Stimulated activated naive B cell treated with anti-CD40 and anti-IgM and Interleukin-4, amounts not matched to agents 10 μg/mL and 1 μg/mL and 100 μg/mL, for 72 hours (primary cell): ENCODE measurements around the gene PRSS53.
A peak's percentile ranks its signal among the peaks of the same experiment; 100 is the strongest.
"Not testable (repeated sequence)": the region's sequence is repeated elsewhere in the genome, so short reads cannot be mapped to it uniquely, and the experiment has no call there.

Experiments used
- ATAC-seq, 2 donors: fragments of 150-1000 bp; cut with Tn5 transposase; replicated peaks; 2 replicates each; pipeline ENCODE4 v1.10.0; 2021; ENCODE audit warnings: moderate library complexity in 1 of 2
- DNase-seq: peaks from one replicate; pipeline ENCODE4 v3.0.0; 2021
- H3K27ac Mint-ChIP-seq: one replicate; pipeline ENCODE4 v1.8.0; 2022; ENCODE audit warnings: mild to moderate bottlenecking, mixed read lengths
- H3K27me3 Mint-ChIP-seq, 2 donors: one replicate each; pipeline ENCODE4 v1.8.0; 2022; ENCODE audit warnings: mixed read lengths in 2 of 2
- H3K36me3 Mint-ChIP-seq, 2 donors: one replicate each; pipeline ENCODE4 v1.8.0; 2022; ENCODE audit warnings: mixed read lengths in 2 of 2, mild to moderate bottlenecking in 1 of 2
- H3K4me1 Mint-ChIP-seq, 2 donors: one replicate each; pipeline ENCODE4 v1.8.0; 2022; ENCODE audit warnings: mixed read lengths in 2 of 2, mild to moderate bottlenecking in 1 of 2
- H3K4me3 Mint-ChIP-seq, 2 donors: one replicate each; pipeline ENCODE4 v1.8.0; 2022; ENCODE audit warnings: mild to moderate bottlenecking in 2 of 2, mixed read lengths in 2 of 2, moderate library complexity in 1 of 2
- H3K9me3 Mint-ChIP-seq, 2 donors: one replicate each; pipeline ENCODE4 v1.8.0; 2022; ENCODE audit warnings: mixed read lengths in 2 of 2, mild to moderate bottlenecking in 1 of 2

The PRSS53 gene

DNA sequence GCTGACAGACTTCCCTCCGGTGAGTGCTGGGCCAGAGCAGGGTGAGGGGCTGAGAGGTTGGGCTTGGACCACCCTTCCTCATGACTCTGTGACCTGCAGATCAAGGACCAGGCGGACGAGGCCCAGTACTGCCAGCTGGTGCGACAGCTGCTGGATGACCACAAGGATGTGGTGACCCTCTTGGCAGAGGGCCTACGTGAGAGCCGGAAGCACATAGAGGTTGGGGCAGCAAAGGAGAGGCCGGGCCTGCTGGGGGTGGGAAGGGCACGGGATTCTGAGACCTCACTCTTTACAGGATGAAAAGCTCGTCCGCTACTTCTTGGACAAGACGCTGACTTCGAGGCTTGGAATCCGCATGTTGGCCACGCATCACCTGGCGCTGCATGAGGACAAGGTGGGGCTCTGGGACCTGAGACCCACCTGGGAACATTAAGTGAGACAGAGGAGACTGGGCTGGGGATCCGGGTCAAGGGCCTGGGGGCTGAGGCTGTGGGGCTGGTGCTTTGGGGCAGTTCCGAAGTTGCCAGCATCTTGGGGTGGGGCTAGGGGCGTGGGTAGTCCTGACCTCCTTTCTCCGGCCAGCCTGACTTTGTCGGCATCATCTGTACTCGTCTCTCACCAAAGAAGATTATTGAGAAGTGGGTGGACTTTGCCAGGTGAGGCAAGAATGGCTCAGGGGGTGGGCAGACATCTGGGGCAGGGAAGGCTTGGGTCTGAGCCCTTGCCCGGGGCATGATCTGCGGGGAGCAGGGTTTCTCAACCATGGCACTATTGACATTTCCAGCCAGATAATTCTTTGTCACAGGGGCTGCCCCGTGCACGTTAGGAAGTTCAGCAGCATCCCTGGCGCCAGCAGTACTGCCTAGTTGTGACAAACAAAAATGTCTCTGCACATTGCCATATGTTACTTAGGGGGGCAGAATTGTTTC lies 21.6 kb upstream of the PRSS53 start:
- peak overlapping the region; percentile 85 for H3K27ac Mint-ChIP-seq

DNA sequence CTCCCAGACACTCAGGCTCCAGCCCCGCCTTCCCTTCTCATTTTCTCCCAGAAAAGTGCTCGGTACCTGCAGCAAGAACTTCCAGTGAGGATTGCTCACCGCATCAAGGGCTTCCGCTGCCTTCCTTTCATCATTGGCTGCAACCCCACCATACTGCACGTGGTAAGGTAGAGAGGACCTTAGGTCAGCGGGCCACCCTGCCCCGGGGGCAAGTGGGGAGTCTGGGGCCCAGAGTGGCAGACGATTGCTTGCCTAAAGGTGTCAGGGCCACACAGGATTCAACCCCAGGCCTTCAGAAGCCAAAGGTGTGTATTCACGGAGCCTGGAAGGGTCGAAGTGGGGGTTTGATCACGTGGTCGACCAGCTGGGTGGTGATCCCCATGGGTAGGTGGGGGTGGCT lies 20.9 kb upstream of the PRSS53 start:
- no peak for DNase-seq
- Mint-ChIP-seq H3K4me1 (peaks cover 36 to 70% of the 10 kb centered on the region in 2 donors), H3K36me3 (peaks cover 18 to 39% of the 10 kb centered on the region in 2 donors), H3K27ac (peak overlapping the region; percentile 57), H3K27me3 (peaks cover 0 to 4% of the 10 kb centered on the region in 2 donors), H3K4me3 (peak overlapping the region; percentile 83 to 89), H3K9me3 (no peaks in the 10 kb centered on the region)
- ATAC-seq, result no peak

More for the DNA sequence above, 21.6 kb upstream of the PRSS53 start:
- DNase-seq (no peak), ATAC-seq (peak; percentile 30 to 35)
- Mint-ChIP-seq H3K36me3 (peaks cover 20 to 42% of the 10 kb centered on the region in 2 donors), H3K4me1 (peaks cover 38 to 74% of the 10 kb centered on the region in 2 donors), H3K27me3 (peaks cover 0 to 4% of the 10 kb centered on the region in 2 donors), H3K4me3 (peak overlapping the region; percentile 83 to 89), H3K9me3 (no peaks in the 10 kb centered on the region)

DNA sequence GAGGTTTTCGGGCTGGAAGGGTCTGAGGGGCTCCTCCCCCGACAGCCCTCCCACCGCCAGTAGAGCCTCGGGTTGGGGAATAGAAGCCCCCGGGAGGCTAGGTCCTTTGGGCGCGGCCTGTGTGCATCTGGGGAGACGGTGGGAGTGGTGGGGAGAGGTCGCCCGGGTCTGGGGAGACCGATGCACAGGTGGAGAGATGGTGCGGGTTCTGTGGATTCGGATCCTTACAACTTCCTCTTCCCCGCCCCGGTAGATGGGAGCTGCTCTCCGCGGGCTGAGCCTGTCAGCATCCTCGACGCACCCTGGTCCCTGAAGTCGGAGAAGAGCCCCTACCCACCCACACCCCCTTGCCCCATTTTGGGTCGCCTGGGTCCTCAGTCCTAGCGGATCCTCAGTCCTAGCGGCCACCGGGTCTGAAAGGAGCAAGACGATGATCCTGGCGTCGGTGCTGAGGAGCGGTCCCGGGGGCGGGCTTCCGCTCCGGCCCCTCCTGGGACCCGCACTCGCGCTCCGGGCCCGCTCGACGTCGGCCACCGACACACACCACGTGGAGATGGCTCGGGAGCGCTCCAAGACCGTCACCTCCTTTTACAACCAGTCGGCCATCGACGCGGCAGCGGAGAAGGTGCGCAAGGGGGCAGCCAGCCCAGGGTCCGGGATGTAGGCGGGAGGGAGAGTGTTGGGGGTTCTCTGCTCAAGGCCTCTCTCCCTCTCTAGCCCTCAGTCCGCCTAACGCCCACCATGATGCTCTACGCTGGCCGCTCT lies 20.2 kb upstream of the PRSS53 start:
- H3K4me3 Mint-ChIP-seq, result peak overlapping the region; percentile 85 to 89
- H3K27me3 Mint-ChIP-seq, result peaks cover 0 to 4% of the 10 kb centered on the region in 2 donors
- H3K4me1 Mint-ChIP-seq, result peaks cover 36 to 64% of the 10 kb centered on the region in 2 donors
- no peaks in the 10 kb centered on the region for H3K9me3 Mint-ChIP-seq
- H3K27ac Mint-ChIP-seq, result peak overlapping the region; percentile 77
- ATAC-seq (no peak), DNase-seq (no peak)
- peaks cover 18 to 38% of the 10 kb centered on the region in 2 donors for H3K36me3 Mint-ChIP-seq

DNA sequence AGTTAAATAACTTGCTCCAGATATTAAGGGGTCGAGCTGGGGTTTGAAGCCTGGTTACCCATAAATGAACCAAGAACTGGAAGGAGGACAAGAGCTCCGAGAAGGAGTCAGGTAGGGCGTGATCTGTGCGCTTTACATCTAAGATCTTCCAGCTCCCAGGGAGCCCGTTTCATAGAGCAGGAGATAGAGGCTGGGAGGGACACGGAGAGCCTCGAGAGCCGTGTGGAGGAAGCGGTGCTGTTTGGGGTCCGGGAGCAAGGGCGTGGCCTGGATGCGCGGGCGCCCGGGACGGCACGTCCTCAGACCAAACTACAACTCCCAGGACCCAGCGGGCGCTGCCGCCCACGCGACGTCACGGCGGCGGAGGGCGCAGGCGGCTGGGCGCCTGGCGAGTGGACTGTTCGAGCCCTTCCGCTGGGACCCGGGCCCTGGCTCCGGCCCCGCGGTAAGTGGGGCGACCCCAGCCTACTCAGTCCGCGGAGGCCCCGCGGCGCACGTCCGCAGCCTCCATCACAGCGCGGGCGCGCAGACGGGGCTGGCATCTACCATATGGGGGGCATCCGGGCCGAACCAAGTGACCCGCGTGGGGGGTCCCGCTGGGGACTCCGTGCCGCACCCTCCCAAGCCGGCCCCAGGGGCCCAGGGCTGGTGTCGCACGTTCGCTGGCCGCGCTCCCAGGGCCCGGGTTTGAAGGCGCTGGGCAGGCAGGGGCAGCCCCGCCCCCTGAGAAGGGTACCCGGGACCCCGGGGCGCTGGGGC lies 19.5 kb upstream of the PRSS53 start, which contains the start of gene BCKDK:
TSS of gene BCKDK (plus strand) at position 352 of the 759 bp plus-strand sequence. CDS start 838 bp downstream, outside the sequence.
- no peaks in the 10 kb centered on the region for H3K9me3 Mint-ChIP-seq
- H3K4me3 Mint-ChIP-seq, result peak within 1 kb of the TSS; percentile 89 to 90
- DNase-seq, result peak; percentile 70
- peak within 1 kb of the TSS; percentile 92 for H3K27ac Mint-ChIP-seq
- peaks cover 0 to 4% of the 10 kb centered on the region in 2 donors for H3K27me3 Mint-ChIP-seq
- peaks cover 30 to 56% of the 10 kb centered on the region in 2 donors for H3K4me1 Mint-ChIP-seq
- H3K36me3 Mint-ChIP-seq, result peaks cover 18 to 34% of the 10 kb centered on the region in 2 donors
- ATAC-seq, result peak; percentile 85 to 88

DNA sequence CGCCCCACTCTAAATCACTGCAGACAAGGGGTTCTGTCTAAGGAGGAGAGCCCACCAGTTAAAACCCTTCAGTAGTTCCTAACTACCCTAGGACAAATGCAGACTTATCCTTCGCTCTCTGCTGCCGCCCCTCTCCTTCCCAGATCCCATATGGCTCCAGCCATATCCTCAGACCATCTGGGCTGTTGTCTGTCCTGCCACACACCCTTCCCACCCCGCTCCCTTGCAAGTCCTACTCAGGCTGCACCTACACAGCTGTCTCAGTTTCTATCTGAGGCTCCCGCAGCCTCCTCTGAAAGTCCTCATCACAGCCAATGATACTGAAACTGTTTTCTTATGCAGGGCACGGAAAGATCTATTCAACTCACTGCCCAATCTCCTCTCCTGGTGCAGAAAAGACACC lies 18.7 kb upstream of the PRSS53 start:
- peaks cover 27 to 48% of the 10 kb centered on the region in 2 donors for H3K4me1 Mint-ChIP-seq
- peaks cover 0 to 4% of the 10 kb centered on the region in 2 donors for H3K27me3 Mint-ChIP-seq
- ATAC-seq (peak; percentile 1 to 30), DNase-seq (no peak)
- H3K4me3 Mint-ChIP-seq, result peak overlapping the region; percentile 89 to 90
- H3K27ac Mint-ChIP-seq, result peak overlapping the region; percentile 92
- H3K36me3 Mint-ChIP-seq, result peaks cover 17 to 29% of the 10 kb centered on the region in 2 donors
- no peaks in the 10 kb centered on the region for H3K9me3 Mint-ChIP-seq

DNA sequence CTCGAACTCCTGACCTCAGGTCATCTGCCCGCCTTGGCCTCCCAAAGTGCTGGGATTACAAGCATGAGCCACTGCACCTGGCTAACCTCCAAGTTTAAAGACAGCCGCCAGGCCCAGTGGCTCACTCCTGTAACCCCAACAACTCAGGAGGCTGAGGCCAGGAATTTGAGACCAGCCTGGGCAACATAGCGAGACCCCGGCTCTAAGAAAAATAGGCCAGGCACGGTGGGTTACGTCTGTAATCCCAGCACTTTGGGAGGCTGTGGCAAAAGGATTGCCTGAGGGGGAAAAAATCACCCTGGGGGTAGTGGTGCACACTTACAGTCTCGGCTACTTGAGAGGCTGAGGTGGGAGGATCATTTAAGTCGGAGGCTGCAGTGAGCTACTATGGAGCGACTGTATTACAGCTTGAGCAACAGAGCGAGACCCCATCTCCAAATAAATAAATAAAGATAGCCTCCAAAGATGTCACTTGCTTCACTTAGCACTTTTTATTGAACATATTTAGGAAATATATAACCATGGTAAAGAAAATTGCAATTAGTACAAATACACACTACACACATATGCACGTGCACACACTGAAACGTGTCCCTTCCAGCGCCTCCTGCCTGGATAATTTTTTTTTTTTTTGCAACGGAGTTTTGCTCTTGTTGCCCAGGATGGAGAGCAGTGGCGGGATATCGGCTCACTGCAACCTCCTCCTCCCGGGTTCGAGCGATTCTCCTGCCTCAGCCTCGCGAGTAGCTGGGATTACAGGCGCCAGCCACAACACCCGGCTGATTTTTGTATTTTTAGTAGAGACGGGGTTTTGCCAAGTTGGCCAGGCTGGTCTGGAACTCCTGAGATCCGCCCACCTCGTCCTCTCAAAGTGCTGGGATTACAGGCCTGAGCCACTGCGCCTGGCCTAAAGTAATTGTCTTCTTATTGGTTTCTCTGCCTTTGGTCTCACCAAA lies 18.0 kb upstream of the PRSS53 start:
- no peaks in the 10 kb centered on the region for H3K9me3 Mint-ChIP-seq
- no peak overlapping the region for H3K4me3 Mint-ChIP-seq
- H3K36me3 Mint-ChIP-seq, result peaks cover 13 to 23% of the 10 kb centered on the region in 2 donors
- H3K4me1 Mint-ChIP-seq, result peaks cover 26 to 42% of the 10 kb centered on the region in 2 donors
- H3K27ac Mint-ChIP-seq, result peak overlapping the region; percentile 73
- no peak for DNase-seq
- peaks cover 0 to 4% of the 10 kb centered on the region in 2 donors for H3K27me3 Mint-ChIP-seq
- no peak for ATAC-seq

DNA sequence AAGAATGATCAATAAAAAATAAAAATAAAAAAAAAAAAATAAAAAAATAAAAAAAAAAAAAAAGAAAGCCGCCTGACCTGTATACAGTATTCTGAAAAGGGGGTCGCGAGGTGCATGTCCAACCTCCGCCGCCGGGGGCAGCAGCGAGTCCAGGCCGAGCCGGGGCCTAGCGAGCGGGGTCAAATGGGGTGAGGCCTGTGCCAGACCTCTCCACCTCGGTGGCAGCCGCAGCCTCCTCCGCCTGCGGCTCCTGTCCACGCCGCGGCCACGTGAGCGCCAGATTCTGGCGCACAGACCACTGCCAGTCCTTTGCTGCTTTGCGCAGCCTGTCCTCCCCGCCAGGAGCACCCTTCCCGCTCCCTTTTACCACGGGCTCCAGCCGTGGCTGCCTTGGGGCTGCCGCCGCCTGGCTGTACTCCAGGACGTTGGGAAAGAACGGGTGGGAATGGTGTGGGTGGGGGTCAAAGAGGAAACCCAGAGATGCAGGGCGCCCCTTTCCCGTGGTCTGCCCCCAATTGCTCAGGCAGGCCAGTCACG lies 17.0 kb upstream of the PRSS53 start:
- peak; percentile 70 to 77 for ATAC-seq
- no peaks in the 10 kb centered on the region for H3K9me3 Mint-ChIP-seq
- H3K4me1 Mint-ChIP-seq, result peaks cover 26 to 33% of the 10 kb centered on the region in 2 donors
- H3K36me3 Mint-ChIP-seq, result peaks cover 13 to 17% of the 10 kb centered on the region in 2 donors
- H3K27me3 Mint-ChIP-seq, result peaks cover 0 to 4% of the 10 kb centered on the region in 2 donors
- DNase-seq, result peak; percentile 80
- H3K27ac Mint-ChIP-seq, result peak overlapping the region; percentile 38
- H3K4me3 Mint-ChIP-seq, result peak overlapping the region; percentile 49 to 66

DNA sequence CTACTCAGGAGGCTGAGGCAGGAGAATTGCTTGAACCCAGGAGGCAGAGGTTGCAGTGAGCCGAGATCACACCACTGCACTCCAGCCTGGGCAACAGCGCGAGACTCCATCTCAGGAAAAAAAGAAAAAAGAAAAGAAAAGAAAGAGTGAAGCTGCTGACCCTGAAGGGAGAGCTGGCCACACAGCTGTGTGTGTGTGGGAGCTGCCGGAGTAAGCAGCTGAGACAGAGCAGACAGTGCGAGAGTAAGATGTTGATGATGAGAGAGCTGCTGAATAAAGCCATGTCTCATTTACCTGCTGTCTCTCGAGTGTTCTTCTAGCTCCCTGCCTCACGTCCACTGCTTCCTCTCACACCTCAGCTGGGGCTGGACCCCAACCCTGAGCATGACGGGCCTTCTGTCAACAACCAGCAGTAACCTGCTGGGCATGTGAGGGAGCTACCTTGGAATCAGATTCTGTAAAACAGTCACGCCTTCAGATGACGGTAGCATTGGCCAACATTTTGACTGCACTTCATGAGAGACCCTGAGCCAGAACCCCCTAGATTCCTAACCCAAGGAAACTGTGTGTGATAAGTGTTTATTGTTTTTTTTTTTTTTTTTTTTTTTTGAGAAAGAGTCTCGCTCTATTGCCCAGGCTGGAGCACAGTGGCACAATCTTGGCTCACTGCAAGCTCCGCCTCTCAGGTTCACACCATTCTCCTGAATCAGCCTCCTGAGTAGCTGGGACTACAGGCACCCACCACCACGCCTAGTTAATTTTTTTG lies 12.3 kb upstream of the PRSS53 start:
- not testable (repeated sequence) for H3K4me3 Mint-ChIP-seq, H3K27ac Mint-ChIP-seq, H3K9me3 Mint-ChIP-seq, ATAC-seq, H3K27me3 Mint-ChIP-seq, H3K36me3 Mint-ChIP-seq, DNase-seq
- peaks cover 7 to 10% of the 10 kb centered on the region in 2 donors for H3K4me1 Mint-ChIP-seq

DNA sequence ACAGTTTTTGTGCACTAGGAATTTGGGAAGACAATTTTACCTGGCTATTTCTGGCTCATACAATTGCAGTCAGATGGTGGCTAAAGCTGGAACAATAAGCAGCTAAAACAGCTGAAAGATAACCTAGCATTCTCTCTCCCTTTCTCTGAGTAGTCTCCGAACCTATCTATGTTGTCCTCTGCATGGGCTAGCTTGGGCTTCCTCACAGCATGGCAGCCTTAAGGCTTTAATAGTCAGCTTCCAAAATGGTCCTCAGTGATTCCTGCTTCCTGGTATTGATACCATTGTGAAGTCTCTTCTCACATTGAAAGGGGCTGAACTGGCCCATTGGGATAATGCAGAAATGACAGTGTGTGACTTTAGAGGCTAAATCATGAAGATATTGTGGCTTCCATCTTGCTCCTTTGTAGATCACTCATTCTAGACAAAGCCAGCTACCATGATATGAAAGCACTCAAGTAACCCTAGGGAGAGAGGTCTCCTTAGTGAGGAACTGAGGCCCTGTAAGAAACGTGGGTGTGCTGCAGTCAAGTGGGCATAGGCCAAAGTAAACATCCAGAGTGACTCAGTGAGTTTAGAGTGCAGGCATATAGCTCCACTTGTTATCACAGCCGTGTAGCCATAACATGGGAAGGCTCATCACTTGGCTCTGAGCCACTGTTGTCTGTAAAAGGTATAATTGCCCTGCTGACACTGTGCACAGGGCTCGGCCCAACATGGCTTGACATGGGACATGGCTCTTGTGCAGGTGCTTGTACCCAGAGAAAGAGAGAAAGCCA lies 11.3 kb upstream of the PRSS53 start:
- Mint-ChIP-seq H3K9me3 (no peaks in the 10 kb centered on the region), H3K36me3 (no peaks in the 10 kb centered on the region), H3K4me3 (no peak overlapping the region), H3K4me1 (peaks cover 8 to 15% of the 10 kb centered on the region in 2 donors), H3K27ac (no peak overlapping the region), H3K27me3 (no peaks in the 10 kb centered on the region)
- no peak for DNase-seq
- no peak for ATAC-seq

DNA sequence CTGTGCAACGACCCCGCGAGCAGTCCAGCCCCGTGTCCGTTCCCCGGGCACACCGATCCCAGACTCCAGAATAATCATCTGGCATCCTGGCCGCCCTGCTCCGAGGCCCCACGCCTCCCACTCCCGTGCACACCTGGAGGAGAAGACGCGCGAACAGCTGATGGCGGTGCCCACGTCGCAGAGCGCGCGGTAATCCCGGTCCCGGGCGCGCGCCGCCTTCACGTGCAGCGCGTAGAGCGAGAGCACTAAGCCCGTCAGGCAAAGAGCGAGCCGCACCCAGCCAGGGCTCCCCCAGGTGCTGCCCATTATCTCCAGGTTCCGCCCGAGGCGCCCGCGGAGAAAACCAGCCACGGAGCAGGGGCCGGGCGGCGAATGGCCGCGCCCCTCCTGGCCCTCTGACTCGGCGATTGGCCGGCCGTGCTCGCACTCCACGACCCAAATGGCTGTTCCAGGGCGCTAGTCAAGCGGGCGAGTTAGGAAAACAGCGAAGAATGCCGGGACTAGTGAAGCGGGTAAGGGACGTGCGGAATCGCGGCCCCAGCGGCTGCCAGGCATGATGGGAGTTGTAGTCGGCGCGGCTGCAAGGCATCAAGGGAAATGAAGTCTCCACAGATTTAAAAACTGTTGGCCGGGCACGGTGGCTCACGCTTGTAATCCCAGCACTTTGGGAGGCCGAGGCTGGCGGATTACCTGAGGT lies 5.8 kb upstream of the PRSS53 start, which contains the start of gene VKORC1:
TSS of gene VKORC1 (minus strand) at position 374 of the 697 bp plus-strand sequence. CDS start at position 306, 68 bp downstream.
- Mint-ChIP-seq H3K27me3 (no peaks in the 10 kb centered on the region), H3K4me3 (peak within 1 kb of the TSS; percentile 88 to 99), H3K9me3 (no peaks in the 10 kb centered on the region), H3K27ac (peak within 1 kb of the TSS; percentile 98), H3K36me3 (peaks cover 0 to 10% of the 10 kb centered on the region in 2 donors), H3K4me1 (peaks cover 18 to 34% of the 10 kb centered on the region in 2 donors)
- DNase-seq, result peak; percentile 86
- peak; percentile 88 to 93 for ATAC-seq

DNA sequence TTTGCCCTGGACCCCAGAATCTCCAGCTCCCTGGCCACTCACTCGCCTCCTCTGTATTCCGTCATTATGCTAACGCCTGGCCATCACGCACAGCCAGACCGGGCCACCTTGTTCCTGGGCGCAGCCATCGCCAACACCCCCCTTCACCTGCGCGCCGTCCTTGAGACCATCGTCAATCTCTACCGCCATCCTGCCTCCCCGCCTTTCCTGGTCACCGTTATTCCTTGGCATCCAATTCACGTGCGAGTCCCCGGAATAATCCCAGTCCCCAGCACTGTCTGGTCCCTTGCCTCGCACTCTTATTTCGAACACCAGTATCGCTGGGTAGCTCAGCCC lies 5.3 kb upstream of the PRSS53 start:
- H3K4me3 Mint-ChIP-seq, result peak overlapping the region; percentile 88 to 99
- DNase-seq (no peak), ATAC-seq (peak; percentile 4 to 8)

More for the DNA sequence above, 5.3 kb upstream of the PRSS53 start:
- Mint-ChIP-seq H3K9me3 (no peaks in the 10 kb centered on the region), H3K27ac (peak overlapping the region; percentile 98), H3K27me3 (no peaks in the 10 kb centered on the region), H3K4me1 (peaks cover 18 to 34% of the 10 kb centered on the region in 2 donors), H3K36me3 (peaks cover 0 to 12% of the 10 kb centered on the region in 2 donors)
